HS-27A (cell line): Measurements from ENCODE around the gene SEMA4C.
"Not testable (repeated sequence)": the region's sequence is repeated elsewhere in the genome, so short reads cannot be mapped to it uniquely, and the experiment has no call there.

Experiments used
- DNase-seq: peaks from one replicate; pipeline ENCODE4 v3.0.0-alpha.2; 2012; ENCODE audit warnings: low read depth, missing footprints

The SEMA4C gene

GRCh38 chr2:96898135-96898505 lies 28.2 kb upstream of the SEMA4C start:
- DNase-seq, result no peak

- no peak for DNase-seq
Measured at GRCh38 chr2:96897491-96898134, 27.7 kb upstream of the SEMA4C start.

- no peak for DNase-seq
Measured at GRCh38 chr2:96895746-96896651, 26.1 kb upstream of the SEMA4C start.

GRCh38 chr2:96895032-96895745 lies 25.3 kb upstream of the SEMA4C start:
- no peak for DNase-seq

GRCh38 chr2:96894151-96894531 lies 24.3 kb upstream of the SEMA4C start:
- DNase-seq, result no peak

- no peak for DNase-seq
Measured at GRCh38 chr2:96893289-96894150, 23.6 kb upstream of the SEMA4C start.

- DNase-seq, result no peak
Measured at GRCh38 chr2:96891591-96892333, 21.9 kb upstream of the SEMA4C start.

GRCh38 chr2:96890726-96891385 lies 21.0 kb upstream of the SEMA4C start:
- no peak for DNase-seq

- no peak for DNase-seq
Measured at GRCh38 chr2:96890252-96890651, 20.4 kb upstream of the SEMA4C start.

- not testable (repeated sequence) for DNase-seq
Measured at GRCh38 chr2:96889502-96889901, 19.6 kb upstream of the SEMA4C start.

GRCh38 chr2:96888072-96889011 lies 18.5 kb upstream of the SEMA4C start:
- no peak for DNase-seq

GRCh38 chr2:96887493-96888012 lies 17.7 kb upstream of the SEMA4C start:
- no peak for DNase-seq

- DNase-seq, result no peak
Measured at GRCh38 chr2:96885432-96886347, 15.8 kb upstream of the SEMA4C start.

GRCh38 chr2:96884299-96885094 lies 14.6 kb upstream of the SEMA4C start:
- DNase-seq, result no peak

- DNase-seq, result no peak
Measured at GRCh38 chr2:96883306-96883705, 13.4 kb upstream of the SEMA4C start.

- no peak for DNase-seq
Measured at GRCh38 chr2:96882906-96883305, 13.0 kb upstream of the SEMA4C start.

- no peak for DNase-seq
Measured at GRCh38 chr2:96882230-96882629, 12.3 kb upstream of the SEMA4C start.
